Prostate gland (tissue), 2 donors: ENCODE results near the gene CACNA2D1. TPM values are rescaled to one million over a fixed set of nuclear protein-coding genes. Genes with fewer than 3 reads are reported as not detected.
"Not testable (repeated sequence)": the region's sequence is repeated elsewhere in the genome, so short reads cannot be mapped to it uniquely, and the experiment has no call there.

ENCODE experiments used
- DNase-seq: peaks from one replicate; pipeline ENCODE4 v3.0.0-alpha.2; 2019; ENCODE audit warnings: low spot score
- H3K27ac ChIP-seq, 2 donors: fragments of 200-600 bp; sonication (generic); 2 replicates each; pipeline ENCODE4 v1.5.1; 2017 to 2019
- H3K27me3 ChIP-seq: fragments of 200-600 bp; sonication (generic); replicated peaks from 2 replicates; pipeline ENCODE4 v1.5.1; 2019; ENCODE audit not compliant: insufficient read depth
- H3K36me3 ChIP-seq, 2 donors: fragments of 200-600 bp; sonication (generic); 1 replicate in 1 of 2; 2 replicates in 1 of 2; pipeline versions ENCODE4 v1.5.1 to v1.8.1; 2017 to 2019
- H3K4me1 ChIP-seq: fragments of 200-600 bp; sonication (generic); replicated peaks from 2 replicates; pipeline ENCODE4 v1.5.1; 2019
- H3K4me3 ChIP-seq, 2 donors: fragments of 200-600 bp; sonication (generic); 2 replicates each; pipeline ENCODE4 v1.5.1; 2017 to 2019
- H3K9me3 ChIP-seq: fragments of 200-600 bp; sonication (generic); 2 replicates; pipeline ENCODE4 v1.5.1; 2017
- CTCF ChIP-seq, 4 experiments: fragments of 200-600 bp in 2 of 4; fragments of 450-650 bp in 2 of 4; sonication (generic) in 2 of 4; IDR thresholded peaks; 1 replicate in 3 of 4; 2 replicates in 1 of 4; pipeline ENCODE4 v1.5.1; 2016 to 2019; ENCODE audit warnings: antibody characterized with exemption in 4 of 4, mild to moderate bottlenecking in 2 of 4, moderate library complexity in 2 of 4
- POLR2A ChIP-seq: fragments of 450-650 bp; IDR thresholded peaks from one replicate; pipeline ENCODE4 v1.6.1; 2016; ENCODE audit warnings: antibody characterized with exemption, mild to moderate bottlenecking
- POLR2AphosphoS5 ChIP-seq: sonication (generic); formaldehyde crosslinking; IDR thresholded peaks from one replicate; pipeline ENCODE4 v1.6.1; 2017; ENCODE audit warnings: antibody characterized with exemption
- WGBS: methylation state at CpG from one replicate; pipeline ENCODE4 v1.1.5; 2018; 5-methylcytosine and 5-hydroxymethylcytosine counted together
- intact Hi-C: fragments of 100-400 bp; cut with DNase I; formaldehyde crosslinking; loops from one replicate; pipeline ENCODE4 v1.14.2; 2022
- total RNA-seq, 2 donors: library from RNA; depleted of rRNA; stranded (reverse); fragments of >200 nt; gene quantifications; one replicate each; pipeline ENCODE4 v1.1.0, GENCODE V29; 2016

The CACNA2D1 gene
- total RNA-seq, 2 donors from 2014 or later = 16.9 to 24.4 TPM

GRCh38 chr7:82393076-82393839 is 50.3 kb downstream of the CACNA2D1 start:
- no peak overlapping the region for H3K4me3 ChIP-seq
- TF ChIP-seq POLR2A (no peak), CTCF (IDR thresholded peaks at IDR 0.05) (no peak), POLR2AphosphoS5 (no peak)
- H3K27me3 ChIP-seq = no peaks in the 10 kb centered on the region
- H3K4me1 ChIP-seq = no peaks in the 10 kb centered on the region
- no peaks in the 10 kb centered on the region for H3K36me3 ChIP-seq
- no peaks in the 10 kb centered on the region for H3K9me3 ChIP-seq
- DNase-seq = no peak
- intact Hi-C loops = no loop called here
- H3K27ac ChIP-seq = no peak overlapping the region
- 90% methylated on average over 4 of the region's 4 CpGs for WGBS

DNA sequence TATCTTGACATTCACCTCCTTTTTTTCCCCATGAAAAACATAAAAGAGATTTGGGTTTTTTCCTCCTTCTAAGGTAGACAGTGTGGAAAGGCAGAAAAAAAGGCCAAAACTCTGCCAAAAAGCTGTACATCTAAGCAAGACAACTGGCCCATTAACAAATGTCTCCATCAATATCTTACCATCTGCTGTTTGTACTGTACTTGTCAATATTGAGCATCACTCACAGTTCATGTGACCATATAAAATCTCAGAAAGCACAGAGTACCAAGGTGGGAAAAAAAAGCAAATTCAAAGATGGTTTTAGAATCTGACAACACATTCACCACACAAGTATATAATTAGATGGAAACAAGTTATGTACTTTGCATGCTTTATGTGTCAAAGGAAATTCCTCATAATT is 52.6 kb downstream of the CACNA2D1 start:
- Histone ChIP-seq H3K36me3 (no peaks in the 10 kb centered on the region), H3K27ac (no peak overlapping the region), H3K4me1 (no peaks in the 10 kb centered on the region), H3K27me3 (no peaks in the 10 kb centered on the region), H3K4me3 (no peak overlapping the region), H3K9me3 (no peaks in the 10 kb centered on the region)
- intact Hi-C loops = no loop called here
- TF ChIP-seq CTCF (IDR thresholded peaks at IDR 0.05) (no peak), POLR2AphosphoS5 (no peak), POLR2A (no peak)
- no peak for DNase-seq

GRCh38 chr7:82389876-82390275 is 53.7 kb downstream of the CACNA2D1 start:
- no peak overlapping the region for H3K4me3 ChIP-seq
- intact Hi-C loops = no loop called here
- H3K9me3 ChIP-seq = no peaks in the 10 kb centered on the region
- H3K4me1 ChIP-seq = no peaks in the 10 kb centered on the region
- no peak for DNase-seq
- H3K27ac ChIP-seq = no peak overlapping the region
- no peaks in the 10 kb centered on the region for H3K36me3 ChIP-seq
- TF ChIP-seq POLR2AphosphoS5 = no peak
- no peak for TF ChIP-seq POLR2A
- TF ChIP-seq CTCF (IDR thresholded peaks at IDR 0.05) = no peak
- WGBS = 93% methylated on average over 3 of the region's 3 CpGs
- H3K27me3 ChIP-seq = no peaks in the 10 kb centered on the region

DNA sequence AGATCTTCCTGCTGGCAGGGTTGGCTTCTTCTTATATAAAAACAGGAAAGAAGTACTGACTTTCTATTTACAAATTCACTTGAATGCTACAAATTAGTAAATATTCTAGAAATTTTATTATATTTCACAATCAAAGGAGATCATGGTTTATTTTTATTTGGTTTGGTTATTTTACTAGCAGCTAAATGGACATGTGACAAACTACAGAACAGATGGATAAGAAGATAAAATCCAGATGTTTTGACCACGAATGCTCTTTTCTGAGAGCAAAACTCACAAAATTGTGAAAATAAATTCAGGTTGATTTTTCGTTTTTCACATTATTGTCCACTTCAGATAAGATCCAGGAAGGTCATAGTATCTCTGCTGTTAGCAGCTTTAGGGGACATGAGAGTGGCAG is 55.4 kb downstream of the CACNA2D1 start:
- no peaks in the 10 kb centered on the region for H3K4me1 ChIP-seq
- WGBS = 50% methylated on average over 2 of the region's 2 CpGs
- no peak for DNase-seq
- TF ChIP-seq POLR2AphosphoS5 (no peak), POLR2A (no peak), CTCF (IDR thresholded peaks at IDR 0.05) (no peak)
- intact Hi-C loops = no loop called here
- H3K27me3 ChIP-seq = no peaks in the 10 kb centered on the region
- no peak overlapping the region for H3K4me3 ChIP-seq
- no peak overlapping the region for H3K27ac ChIP-seq
- no peaks in the 10 kb centered on the region for H3K36me3 ChIP-seq
- no peaks in the 10 kb centered on the region for H3K9me3 ChIP-seq

DNA sequence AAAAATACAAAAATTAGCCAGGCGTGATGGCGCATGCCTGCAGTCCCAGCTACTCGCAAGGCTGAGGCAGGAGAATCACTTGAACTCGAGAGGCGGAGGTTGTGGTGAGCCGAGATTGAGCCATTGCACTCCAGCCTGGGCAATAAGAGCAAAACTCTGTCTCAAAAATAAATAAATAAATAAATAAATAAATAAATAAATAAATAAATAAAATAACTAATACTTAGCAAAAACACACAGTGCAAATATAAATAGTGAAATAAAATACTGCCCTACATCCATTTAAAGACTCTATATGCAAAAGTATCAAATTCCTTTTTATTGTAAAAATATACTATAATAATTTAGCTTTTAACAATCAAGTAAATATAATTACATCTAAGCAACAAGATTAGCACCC is 57.0 kb downstream of the CACNA2D1 start:
- H3K4me3 ChIP-seq, H3K4me1 ChIP-seq, DNase-seq, H3K9me3 ChIP-seq, H3K27me3 ChIP-seq, H3K36me3 ChIP-seq, H3K27ac ChIP-seq, intact Hi-C loops: not testable (repeated sequence)
- WGBS = 95% methylated on average over 6 of the region's 6 CpGs
